HG03280 (cell line): Measurements from ENCODE around the gene FLNC.

Experiments used
- ATAC-seq: cut with Tn5 transposase; IDR thresholded peaks from one replicate; pipeline ENCODE4 v1.9.1; 2021; ENCODE audit warnings: mild to moderate bottlenecking, moderate library complexity; ENCODE audit not compliant: unreplicated experiment

The FLNC gene

DNA sequence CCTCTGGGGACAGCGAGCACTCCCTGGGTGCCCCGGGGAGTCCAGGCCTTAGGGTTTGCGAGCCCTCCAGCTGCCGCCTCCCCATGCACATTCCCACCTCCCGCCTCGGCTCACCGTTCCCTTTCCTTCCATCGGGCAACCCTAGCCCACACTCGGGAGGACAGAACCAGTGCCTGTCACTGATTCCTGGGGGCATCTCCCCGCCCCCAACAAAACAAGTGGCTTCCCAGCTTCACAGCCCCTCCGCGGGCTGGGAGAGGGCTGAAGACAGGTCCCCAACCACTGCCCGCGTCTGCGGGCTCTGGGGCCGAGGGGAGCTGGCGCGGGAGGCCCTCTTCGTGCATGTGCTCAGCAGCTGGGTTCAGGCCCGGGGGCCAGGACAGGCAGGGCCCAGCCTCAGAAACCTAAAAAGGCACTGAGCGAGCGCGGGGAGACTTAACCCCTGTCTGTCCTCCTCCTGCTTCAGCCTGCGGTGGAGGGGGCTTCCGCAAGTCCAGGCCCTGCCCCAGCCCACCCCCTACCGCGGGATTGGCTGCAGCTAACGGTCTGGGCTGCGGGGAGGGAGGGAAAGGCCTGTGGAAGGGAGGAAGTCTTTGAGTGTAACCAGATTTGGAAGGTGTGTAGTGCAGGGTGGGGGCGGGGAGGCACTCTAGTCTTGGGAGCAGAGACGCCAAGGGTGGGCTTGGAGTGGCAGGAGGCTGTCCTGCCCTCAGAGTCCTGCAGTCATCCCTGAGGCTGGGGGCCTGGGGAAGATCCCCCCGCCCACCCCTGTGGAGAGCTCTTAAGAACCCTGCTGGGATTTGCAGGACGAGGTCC, 1.2 kb downstream of the FLNC start:
- ATAC-seq = no peak

DNA sequence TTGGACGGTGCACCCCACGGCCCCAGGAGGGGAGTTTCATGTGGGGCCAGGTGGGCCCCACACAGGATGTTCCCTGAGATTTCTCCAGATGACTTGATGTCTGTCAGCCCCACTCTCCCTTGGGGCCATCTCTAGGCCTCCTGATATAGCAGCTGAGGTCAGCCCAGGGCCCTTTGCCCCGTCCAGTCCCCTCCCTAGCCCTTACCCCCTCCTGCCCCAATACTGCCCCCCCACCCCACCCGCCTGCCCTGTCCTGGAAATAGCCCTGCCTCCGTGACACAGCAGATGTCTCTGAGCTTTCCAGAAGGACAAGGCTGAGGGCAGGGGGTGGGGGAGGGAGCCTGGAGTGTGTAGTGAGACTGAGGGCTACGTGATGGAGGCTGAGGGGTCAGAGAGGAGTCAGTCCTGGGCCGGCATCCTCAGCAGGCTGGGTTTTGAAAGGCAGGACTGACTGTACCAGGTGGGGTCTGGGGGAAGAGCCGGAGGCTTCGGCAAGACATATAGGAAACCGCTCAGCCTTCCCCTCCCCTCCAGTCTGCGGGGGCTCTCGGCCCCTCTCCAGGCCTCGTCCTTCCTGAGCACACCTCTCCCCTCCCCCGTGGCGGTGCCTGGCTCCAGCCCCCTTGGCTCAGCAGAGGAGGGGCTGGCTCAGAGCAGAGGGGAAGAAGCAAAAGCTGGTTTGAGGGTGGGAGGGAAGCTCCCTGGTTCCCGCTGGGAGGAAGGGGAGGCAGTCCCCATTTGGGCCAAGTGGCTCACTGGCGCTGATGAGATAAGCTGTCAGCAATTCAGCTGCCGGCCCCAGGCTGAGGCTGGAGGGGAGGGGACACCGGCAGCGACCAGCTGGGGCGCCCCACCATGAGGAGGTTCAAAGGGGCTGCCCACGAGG, 2.0 kb downstream of the FLNC start:
- ATAC-seq = no peak

DNA sequence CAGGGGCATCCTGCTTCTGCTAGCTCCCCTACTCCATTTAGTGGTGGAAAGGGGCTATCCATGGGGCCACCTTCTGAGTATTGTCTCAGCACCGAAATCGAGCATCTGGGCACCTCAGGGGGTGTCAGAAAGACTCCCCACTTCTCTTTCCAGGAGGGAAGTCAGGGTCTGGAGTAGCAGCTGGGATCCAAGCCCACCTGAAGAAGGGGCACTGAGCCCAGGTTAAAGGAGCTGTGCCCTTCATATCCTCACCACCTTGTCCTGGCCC, 2.6 kb downstream of the FLNC start:
- no peak for ATAC-seq

DNA sequence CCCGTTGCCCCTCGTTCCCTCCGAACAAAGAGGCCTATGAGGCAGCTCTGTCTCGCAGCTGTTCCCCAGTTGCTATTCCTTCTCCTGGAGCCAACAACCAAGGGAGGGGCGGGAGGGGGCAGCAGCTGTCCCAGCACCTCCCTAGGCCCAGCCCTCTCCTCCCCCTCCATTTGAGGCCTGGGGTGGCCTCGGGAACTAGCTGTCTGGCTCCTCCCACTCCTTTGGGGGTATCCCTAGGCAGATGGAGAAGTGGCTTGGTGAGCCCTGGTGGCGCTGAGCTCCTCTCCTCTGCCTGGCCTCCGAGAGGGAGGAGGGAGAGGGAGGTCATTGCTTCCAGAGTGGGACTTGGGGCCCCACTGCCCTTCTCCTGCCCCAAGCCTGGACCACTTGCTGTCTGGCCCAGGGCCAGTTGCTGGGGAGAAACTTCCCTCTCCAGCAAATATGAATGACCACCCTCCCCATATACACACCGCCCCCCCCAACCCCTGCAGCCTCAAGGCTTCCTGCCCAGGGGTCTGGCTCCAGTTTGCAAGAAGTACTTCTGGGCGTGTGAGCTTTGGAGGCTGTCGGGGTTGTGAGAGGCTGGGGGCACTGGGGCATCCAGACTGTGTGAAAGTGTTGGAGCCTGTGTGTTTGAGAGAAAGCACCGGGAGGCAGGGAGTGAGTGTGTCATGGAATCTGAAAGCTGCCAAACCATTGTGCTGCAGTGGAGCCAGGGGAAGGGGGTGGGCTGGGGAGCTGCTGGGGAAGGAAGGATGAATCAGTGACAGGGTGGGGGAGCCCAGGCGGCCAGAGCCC, 3.1 kb downstream of the FLNC start:
- no peak for ATAC-seq

DNA sequence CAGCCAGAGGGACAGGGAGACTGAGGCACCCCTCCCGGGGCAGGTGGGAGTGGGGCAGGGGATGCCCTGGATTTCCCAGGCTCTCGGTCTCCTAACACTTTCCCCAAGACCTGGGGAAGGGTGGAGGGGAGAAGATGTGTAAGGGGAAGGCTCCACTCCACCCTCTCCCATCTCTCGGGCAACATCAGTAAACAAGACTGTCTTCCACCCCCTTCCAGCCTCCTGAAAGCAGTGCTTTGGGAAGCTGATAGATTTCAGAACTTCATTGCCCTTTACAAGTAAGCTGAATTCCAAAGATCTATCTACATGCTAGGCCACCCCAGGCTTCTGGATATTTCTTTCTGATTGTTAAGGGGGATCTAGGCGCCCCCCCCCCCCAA, 3.7 kb downstream of the FLNC start:
- no peak for ATAC-seq

DNA sequence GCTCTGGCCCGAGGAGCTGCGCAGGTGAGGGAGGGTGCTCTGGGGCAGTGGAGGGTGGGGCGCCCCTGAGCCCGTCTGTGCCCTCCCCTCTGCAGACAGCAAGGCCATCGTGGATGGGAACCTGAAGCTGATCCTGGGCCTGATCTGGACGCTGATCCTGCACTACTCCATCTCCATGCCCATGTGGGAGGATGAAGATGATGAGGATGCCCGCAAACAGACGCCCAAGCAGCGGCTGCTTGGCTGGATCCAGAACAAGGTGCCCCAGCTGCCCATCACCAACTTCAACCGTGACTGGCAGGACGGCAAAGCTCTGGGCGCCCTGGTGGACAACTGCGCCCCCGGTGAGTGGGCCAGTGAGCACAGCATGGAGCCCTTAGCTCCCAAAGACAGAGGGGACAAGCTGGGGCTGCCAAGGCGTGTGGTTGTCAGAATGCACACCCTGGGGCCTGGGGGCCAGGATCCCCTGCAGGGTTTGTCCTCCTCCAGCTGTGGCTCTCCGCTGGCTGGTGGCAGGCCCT, 5.1 kb downstream of the FLNC start:
- ATAC-seq = no peak

DNA sequence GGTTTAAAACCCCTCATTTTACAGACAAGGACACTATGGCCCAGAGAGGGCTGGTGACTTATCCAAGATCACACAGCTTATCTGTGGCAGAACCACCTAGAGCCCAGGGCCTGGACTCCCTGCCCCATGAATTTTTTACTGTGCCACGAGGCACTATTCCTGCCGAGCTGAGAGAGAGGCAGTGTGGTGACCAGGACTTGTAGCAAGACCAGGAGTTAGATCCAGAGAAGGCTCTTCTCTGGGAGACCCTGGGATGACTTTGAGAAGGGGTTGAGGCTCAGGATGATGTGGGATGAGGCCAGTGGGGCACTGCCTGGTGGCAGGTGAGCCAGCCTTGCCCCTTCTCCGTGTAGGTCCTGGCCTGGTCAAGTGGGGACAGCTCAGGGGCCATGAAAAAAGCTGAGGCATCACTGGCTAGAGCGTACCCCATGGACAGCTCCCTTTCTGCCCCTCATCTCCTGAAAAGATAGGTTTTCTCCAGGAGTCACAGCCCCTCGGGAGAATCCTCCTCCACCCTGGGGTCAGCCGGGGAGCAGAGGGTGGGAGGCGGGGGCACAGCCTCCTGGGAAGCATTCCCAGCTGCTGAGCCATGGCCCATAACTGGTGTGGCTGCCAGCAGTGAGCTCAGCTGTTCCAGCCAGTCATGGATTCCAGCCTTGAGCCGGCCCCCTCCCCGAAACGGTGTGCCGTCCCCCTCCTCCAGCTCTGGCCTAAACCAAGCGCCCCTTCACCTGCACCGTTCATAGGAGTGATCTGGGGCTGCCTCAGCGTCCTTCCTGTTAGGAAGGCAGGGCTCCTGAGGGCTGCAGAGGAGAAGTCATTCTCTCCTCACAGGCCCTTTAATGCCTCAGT, 5.8 kb downstream of the FLNC start:
- no peak for ATAC-seq

DNA sequence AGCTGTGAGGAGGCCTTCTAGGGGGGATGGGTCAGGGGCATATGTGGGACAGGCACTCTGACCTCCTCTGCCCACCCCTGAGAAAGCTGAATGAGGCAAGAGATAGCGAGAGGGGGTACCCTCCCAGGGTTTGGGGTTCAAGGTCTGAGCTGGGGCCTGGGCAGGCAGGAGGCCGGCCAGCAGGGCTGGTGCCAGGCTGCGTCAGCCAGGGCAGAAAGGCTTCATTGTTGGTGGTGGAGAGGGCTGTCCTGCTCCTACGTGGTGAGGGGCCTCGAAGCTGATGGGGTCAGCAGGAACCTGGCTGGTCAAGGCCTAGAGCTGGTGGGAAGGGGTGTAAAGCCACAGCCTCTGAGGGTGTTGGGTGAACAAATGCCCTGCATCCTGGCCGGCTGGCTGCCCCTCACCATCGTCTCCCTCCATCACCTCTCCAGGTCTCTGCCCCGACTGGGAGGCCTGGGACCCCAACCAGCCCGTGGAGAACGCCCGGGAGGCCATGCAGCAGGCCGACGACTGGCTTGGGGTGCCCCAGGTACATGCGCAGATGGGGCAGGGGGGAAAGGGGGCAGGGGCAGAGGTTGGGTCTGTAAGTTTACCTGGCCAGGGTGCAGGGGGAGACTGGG, 6.6 kb downstream of the FLNC start:
- ATAC-seq = no peak

DNA sequence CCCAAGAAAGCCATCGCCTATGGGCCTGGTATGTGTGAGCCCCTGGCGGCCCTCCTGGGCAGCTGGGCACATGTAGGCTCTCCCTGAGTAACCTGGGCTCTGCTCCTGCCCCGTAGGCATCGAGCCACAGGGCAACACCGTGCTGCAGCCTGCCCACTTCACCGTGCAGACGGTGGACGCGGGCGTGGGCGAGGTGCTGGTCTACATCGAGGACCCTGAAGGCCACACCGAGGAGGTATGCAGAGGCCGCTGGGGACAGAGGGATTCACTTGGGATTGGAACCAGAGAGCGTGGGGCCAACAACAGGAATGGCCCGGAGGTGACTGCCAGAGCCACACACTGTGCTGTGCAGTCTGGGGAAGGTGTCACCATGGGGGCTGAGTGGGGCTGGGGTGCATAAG, 7.3 kb downstream of the FLNC start:
- no peak for ATAC-seq

DNA sequence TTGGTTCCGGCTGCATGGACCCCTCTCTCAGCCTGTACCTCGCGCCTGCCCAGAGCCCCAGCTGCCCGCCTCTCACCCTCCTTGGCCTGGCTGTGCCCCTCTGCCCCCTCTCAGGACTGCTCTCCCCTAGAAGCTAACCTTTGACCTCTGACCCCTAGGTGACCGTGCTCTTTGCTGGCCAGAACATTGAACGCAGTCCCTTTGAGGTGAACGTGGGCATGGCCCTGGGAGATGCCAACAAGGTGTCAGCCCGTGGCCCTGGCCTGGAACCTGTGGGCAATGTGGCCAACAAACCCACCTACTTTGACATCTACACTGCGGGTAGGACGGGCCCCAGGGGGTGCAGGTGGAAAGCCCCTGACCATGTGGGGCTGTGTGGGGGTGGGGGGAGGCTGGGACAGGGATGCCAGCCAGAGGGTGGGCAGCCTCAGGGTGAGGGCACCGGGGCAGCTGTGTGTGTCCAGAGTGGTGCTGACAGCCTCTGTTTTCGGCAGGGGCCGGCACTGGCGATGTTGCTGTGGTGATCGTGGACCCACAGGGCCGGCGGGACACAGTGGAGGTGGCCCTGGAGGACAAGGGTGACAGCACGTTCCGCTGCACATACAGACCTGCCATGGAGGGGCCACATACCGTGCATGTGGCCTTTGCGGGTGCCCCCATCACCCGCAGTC, 8.0 kb downstream of the FLNC start:
- ATAC-seq = no peak

DNA sequence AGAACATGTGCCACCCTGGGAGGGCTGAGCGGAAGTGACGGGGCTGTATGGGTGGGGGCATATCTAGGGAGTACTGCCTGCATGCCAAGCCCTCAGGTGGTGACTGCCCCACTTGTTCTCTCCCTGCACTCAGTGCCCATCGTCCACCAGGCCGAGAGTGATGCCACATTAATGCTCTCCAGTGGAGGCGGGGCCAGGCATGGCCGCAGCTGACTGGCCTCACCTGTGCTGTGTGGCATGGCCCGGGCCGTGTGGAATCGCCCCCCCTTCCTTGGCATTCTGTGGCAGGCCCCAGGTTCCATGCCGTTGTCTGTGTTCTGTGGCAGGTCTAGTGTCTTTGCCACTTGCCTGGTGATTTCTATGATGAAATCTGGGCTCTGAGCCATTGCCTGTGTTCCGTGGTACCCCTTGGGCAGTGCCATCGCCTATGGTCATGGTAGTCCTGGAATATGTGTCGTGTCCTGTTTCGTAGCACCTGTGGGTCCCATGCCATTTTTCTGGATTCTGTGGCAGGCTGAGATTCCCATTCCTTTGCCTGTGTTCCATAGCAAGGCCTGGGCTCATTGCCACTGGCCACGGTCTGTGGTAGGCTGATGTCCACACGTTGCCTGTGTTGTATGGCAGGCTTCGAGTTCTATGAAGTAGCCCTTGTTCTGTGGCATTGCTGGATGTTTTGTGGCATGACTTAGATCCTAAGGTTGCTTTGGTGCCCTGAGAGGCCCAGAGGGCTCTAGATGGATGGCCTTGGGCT, 8.9 kb downstream of the FLNC start:
- no peak for ATAC-seq

DNA sequence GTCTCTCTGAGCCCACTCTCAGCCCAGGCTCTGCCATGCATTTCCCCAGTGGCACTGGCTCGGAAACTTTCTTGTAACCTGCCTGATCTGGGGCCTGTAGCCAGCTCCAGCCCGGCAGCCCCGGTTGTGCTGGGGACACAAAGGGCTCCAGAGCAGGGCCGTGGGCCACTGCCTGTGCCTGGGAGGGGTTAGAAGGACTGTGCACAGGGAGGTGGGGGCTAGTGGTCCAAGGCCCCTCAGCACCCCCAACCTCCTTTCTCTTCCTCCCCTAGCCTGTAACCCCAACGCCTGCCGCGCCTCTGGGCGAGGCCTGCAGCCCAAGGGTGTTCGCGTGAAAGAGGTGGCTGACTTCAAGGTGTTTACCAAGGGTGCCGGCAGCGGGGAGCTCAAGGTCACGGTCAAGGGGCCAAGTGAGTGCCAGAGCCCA, 9.6 kb downstream of the FLNC start:
- no peak for ATAC-seq

DNA sequence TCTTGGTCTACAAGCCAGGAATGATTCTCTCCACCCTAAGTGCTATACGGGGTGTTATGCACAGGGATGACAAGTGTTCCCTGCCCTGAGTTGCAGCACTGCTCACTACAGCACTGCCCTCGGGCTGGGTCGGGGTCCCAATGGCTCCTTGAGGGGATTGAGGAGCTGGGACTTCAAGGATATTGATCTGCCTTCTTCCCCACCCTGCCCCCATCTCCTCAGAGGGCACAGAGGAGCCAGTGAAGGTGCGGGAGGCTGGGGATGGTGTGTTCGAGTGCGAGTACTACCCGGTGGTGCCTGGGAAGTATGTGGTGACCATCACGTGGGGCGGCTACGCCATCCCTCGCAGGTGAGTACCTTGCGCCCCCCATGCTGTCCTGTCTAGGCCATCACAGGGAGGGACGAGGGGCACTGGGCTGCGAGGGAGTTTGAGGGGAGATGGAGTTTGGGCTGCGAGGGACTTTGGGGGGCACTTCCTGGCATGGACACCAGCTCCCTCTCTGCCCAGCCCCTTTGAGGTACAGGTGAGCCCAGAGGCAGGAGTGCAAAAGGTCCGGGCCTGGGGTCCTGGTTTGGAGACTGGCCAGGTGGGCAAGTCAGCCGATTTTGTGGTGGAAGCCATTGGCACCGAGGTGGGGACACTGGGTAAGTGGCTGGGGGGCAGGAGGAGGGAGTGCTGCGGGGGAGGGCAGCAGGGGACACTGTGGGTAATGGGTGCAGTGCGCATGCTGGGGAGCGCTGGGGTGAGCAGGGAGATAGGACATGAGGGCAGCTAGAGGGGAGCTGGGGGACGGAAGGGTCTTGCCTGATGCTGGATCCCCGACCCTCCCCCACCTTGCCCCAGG, 10.3 kb downstream of the FLNC start:
- ATAC-seq = no peak

DNA sequence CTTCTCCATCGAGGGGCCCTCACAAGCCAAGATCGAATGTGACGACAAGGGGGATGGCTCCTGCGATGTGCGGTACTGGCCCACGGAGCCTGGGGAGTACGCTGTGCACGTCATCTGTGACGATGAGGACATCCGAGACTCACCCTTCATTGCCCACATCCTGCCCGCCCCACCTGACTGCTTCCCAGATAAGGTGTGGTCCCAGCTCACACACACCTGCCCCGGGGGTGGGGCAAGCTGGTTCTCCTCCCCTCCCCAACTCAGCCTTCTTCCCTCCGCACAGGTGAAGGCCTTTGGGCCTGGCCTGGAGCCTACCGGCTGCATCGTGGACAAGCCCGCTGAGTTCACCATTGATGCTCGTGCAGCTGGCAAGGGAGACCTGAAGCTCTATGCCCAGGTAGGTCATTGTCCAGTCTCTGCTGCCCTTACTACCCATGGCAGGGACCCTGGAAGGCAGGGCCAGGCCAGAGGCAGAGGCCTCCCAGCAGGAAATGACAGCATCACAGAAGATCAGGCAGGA, 11.0 kb downstream of the FLNC start:
- ATAC-seq = no peak

DNA sequence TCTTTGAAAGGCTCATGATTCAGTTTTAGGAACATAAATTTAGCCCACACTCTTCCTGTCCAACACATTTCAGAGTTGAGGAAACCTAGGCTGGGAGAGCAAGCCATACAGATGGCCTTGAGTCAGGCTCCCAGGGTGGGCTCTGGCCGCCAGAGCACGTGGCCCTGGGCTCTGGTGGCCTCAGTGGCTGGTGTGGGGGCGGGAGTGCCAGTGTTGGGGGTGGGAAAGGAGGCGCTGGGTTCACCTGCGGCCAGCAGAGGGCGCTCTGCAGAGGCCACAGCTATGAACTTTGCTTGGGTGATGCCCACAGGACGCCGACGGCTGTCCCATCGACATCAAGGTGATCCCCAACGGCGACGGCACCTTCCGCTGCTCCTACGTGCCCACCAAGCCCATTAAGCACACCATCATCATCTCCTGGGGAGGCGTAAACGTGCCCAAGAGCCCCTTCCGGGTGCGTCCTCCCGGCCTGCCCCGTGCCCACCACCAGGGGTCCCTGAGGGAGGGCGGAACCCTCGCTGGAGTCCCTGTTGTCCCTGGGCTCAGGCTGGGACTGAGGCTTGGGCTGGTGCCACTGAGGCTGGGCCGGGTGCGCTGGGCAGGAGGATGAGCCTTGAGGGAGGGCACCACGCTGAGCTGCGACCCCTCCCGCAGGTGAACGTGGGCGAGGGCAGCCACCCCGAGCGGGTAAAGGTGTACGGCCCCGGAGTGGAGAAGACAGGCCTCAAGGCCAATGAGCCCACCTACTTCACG, 11.9 kb downstream of the FLNC start:
- ATAC-seq = no peak

DNA sequence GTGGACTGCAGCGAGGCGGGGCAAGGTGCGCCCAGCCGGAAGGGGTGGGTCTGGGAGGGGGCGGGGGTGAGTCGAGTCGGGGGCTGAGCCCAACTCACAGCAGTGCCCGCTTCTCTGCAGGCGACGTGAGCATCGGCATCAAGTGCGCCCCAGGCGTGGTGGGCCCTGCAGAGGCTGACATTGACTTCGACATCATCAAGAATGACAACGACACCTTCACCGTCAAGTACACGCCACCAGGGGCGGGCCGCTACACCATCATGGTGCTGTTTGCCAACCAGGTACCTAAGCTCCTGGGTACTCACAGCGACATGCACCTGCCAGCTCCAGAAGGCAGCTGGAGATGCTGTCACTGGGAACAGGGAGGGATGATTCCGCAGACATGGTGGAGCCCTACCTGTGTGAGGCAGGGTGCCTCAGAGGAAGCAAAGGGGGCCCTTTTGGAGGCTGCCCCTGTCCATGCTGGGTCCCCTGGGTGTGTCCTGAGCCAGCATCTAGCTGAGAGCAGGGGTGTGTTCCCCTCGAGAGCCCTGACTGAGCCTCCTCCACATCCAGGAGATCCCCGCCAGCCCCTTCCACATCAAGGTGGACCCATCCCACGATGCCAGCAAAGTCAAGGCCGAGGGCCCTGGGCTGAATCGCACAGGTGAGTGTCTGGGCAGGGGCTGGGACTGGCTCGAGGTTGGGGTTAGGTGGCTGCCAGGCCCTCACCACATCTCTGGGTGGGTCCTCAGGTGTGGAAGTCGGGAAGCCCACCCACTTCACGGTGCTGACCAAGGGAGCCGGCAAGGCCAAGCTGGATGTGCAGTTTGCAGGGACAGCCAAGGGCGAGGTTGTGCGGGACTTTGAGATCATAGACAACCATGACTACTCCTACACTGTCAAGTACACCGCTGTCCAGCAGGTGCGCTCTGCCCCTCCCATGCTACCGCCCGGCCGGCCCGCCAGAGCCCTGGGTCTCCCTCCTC, 12.8 kb downstream of the FLNC start:
- ATAC-seq = no peak
